PFSK-1 (cell line): ENCODE results near the gene PTGER1.

Experiments
- FOXP2 ChIP-seq: optimal IDR thresholded peaks from 2 replicates; pipeline ENCODE3; 2011; ENCODE audit warnings: borderline replicate concordance, control low read depth, inconsistent platforms; ENCODE audit not compliant: insufficient read depth; ENCODE audit errors: extremely low read length, extremely low read depth
- POLR2AphosphoS5 ChIP-seq: IDR thresholded peaks from 2 replicates; pipeline ENCODE4 v1.6.1; 2012; ENCODE audit warnings: low read depth, mild to moderate bottlenecking, control low read depth, low read length, moderate library complexity
- SIN3A ChIP-seq: IDR thresholded peaks from 2 replicates; pipeline ENCODE4 v1.6.1; 2012; ENCODE audit warnings: mild to moderate bottlenecking, low read length, moderate library complexity, borderline replicate concordance; ENCODE audit not compliant: insufficient read depth
- TAF1 ChIP-seq: IDR thresholded peaks from 2 replicates; pipeline ENCODE4 v1.6.1; 2012; ENCODE audit warnings: low read length, control low read depth, borderline replicate concordance; ENCODE audit not compliant: insufficient read depth
- TF ChIP-seq, protein P1 (sequence below), 2 experiments: IDR thresholded peaks; 2 replicates each; pipeline versions ENCODE4 v1.6.1 to v1.8.0; 2011 to 2012; ENCODE audit warnings: low read depth in 2 of 2, low read length in 2 of 2, control low read depth in 1 of 2, inconsistent platforms in 1 of 2, mild to moderate bottlenecking in 1 of 2, moderate library complexity in 1 of 2; ENCODE audit not compliant: insufficient read depth in 1 of 2

Gene PTGER1

DNA sequence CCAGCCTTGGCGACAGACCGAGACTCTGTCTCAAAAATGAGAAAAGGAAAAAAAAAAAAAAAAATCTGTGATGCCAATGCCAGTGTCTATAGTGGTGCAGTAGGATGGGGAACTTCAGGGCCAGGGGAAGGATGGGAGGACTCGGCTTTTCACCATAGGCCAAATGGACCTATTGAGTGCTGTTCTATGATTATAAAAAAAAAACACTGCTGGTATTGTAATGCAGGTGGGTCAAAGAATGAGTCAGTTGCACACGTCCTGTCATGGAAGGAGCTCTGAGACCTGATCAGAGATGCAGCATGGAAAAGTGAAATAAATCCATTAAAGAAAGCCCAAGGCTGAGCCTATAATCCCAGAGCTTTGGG is 36.1 kb upstream of the PTGER1 start:
- TF ChIP-seq FOXP2 = no peak
- no peak for TF ChIP-seq TAF1
- TF ChIP-seq POLR2AphosphoS5 = no peak
- TF ChIP-seq, protein P1, sequence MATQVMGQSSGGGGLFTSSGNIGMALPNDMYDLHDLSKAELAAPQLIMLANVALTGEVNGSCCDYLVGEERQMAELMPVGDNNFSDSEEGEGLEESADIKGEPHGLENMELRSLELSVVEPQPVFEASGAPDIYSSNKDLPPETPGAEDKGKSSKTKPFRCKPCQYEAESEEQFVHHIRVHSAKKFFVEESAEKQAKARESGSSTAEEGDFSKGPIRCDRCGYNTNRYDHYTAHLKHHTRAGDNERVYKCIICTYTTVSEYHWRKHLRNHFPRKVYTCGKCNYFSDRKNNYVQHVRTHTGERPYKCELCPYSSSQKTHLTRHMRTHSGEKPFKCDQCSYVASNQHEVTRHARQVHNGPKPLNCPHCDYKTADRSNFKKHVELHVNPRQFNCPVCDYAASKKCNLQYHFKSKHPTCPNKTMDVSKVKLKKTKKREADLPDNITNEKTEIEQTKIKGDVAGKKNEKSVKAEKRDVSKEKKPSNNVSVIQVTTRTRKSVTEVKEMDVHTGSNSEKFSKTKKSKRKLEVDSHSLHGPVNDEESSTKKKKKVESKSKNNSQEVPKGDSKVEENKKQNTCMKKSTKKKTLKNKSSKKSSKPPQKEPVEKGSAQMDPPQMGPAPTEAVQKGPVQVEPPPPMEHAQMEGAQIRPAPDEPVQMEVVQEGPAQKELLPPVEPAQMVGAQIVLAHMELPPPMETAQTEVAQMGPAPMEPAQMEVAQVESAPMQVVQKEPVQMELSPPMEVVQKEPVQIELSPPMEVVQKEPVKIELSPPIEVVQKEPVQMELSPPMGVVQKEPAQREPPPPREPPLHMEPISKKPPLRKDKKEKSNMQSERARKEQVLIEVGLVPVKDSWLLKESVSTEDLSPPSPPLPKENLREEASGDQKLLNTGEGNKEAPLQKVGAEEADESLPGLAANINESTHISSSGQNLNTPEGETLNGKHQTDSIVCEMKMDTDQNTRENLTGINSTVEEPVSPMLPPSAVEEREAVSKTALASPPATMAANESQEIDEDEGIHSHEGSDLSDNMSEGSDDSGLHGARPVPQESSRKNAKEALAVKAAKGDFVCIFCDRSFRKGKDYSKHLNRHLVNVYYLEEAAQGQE (IDR thresholded peaks at IDR 0.05; ENCODE audit: insufficient read depth in 1 of 2, low read depth in 2 of 2, low read length in 2 of 2) = no peak
- no peak for TF ChIP-seq SIN3A

DNA sequence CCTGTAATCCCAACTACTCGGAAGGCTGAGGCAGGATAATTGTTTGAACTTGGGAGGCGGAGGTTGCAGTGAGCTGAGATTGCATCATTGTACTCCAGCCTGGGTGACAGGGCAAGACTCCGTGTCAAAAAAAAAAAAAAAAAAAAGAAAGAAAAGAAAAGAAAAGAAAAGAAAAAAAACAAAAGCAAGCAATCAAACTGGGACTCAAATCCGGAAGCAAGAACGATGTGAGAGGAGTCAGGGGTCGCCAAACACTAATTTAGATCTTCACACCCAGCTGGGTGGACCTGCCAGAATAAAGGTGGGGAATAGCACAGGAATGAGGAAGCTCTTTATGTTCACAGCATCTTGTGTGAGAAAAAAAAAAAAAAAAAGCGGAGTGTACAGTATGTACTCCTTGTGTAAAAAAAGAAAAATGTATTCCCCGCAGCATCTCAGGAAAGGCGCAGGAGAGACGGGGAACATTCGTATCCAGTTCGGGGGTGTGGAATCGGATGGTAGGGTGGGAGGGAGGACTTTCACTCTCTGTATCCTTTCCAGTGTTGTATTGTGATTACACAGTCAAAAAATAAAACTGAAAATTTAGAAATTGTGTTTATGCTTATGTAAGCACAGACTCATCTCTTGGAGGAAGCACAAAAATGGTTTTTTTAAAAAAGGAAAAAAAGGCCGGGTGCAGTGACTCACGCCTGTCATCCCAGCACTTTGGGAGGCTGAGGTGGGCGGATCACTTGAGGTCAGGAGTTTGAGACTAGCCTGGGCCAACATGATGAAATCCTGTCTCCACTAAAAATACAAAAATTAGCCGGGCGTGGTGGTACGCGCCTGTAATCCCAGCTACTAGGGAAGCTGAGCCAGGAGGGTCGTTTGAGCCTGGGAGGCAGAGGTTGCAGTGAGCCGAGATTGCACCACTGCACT is 35.4 kb upstream of the PTGER1 start:
- TF ChIP-seq SIN3A = no peak
- no peak for TF ChIP-seq POLR2AphosphoS5
- no peak for TF ChIP-seq TAF1
- TF ChIP-seq FOXP2 = no peak
- TF ChIP-seq, protein P1 (IDR thresholded peaks at IDR 0.05; ENCODE audit: insufficient read depth in 1 of 2, low read depth in 2 of 2, low read length in 2 of 2) = no peak

- TF ChIP-seq FOXP2 (no peak), TAF1 (no peak), POLR2AphosphoS5 (no peak)
- TF ChIP-seq, protein P1 (IDR thresholded peaks at IDR 0.05; ENCODE audit: insufficient read depth in 1 of 2, low read depth in 2 of 2, low read length in 2 of 2) = no peak
Observed at GRCh38 chr19:14507704-14508542, 32.8 kb upstream of the PTGER1 start.

DNA sequence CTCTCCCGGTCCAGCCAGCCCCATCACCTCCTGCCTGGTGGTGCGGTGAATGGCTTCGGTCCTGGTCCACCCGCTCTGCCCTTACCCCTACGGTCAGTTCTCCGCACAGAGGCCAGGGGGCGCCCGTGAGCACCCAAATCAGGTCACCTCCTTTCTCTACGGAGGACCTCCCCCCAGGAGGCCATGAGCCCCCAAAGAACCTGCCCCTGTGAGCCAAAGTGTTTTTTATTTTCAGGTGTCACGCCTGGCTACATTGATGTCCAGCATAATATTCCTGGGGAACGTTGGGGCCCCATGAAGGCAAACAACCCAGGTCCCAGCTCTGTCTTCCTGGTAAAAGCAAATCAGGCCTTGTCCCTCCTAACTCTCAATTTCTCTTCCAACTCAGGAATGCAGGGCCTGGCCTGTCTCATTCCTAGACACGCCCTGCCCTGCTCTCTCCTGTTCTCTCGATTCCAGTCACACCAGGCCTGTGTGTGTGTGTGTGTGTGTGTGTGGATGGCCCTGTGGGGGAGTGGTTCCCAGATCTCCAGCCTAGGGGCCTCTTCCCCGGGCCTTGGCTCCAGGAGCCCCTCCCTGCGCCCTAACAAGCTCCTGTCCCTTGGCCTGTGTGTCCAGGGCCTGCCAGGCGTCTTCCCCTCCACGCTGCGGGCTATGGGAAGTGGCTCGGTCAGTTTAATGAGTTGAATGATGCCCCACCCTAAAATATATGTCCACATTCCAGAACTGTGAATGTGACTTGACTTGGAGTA is 30.5 kb upstream of the PTGER1 start:
- TF ChIP-seq POLR2AphosphoS5 = no peak
- no peak for TF ChIP-seq TAF1
- TF ChIP-seq, protein P1 (IDR thresholded peaks at IDR 0.05; ENCODE audit: insufficient read depth in 1 of 2, low read depth in 2 of 2, low read length in 2 of 2) = no peak
